AG08396 (cell line): ENCODE data around the gene PDZD8.

Experiments used
- DNase-seq: peaks from one replicate; pipeline ENCODE4 v3.0.0; 2012; ENCODE audit warnings: low spot score, mixed read lengths

The PDZD8 gene

DNA sequence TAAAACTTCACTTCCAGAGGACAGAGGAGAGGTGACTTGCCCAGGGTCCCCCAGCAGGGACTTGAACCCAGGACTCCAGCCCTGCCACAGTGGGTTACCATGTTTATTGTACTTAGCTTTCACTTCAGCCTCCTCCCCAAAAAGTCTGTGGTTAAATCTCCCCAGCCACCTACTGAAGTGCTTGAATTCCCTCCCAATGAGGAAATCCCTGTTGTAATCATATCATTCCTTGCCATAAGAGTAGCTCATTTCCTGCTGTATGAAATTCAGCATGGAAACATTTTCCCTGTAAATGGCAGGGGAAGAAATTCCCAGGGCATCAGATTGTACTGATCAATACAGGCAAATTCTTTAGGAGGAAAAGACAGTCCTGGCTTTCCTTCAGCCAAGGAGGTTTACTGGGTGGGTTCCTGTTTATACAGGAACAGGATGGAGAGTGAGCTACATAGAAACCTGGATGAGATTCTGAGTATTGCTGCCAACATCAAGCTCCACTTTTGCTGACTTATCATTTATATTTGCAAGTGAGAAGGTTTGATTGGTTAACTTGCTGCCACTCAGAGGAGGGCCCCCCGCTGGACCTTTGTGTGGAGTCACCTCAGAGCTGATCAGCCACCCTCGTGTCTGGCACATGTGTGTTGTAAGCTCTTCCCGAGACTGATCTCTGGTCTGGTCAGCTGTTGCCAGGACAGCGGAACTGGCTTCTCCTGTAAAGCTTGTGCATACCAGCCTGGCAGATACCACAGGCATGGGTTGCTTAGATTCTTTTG is 16.4 kb upstream of the PDZD8 start:
- DNase-seq = peak; percentile 39

DNA sequence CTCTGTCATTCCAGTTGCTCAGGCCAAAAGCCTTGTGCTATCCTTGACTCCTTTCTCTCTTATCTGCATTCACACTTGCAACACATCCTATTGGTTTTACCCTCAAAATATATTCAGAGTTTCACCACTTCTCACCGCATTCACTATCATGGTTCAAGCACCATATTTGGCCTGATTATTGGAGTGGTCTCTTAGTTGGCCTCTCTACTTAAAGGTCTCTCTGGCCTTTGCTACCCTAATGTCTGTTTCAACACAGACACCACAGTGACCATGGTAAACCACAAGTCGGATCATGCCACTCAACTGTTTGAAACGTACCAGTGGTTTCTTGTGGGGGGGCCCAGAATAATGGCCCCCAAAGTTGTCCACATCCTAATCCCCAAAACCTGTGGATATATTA is 15.2 kb upstream of the PDZD8 start:
- DNase-seq = no peak

DNA sequence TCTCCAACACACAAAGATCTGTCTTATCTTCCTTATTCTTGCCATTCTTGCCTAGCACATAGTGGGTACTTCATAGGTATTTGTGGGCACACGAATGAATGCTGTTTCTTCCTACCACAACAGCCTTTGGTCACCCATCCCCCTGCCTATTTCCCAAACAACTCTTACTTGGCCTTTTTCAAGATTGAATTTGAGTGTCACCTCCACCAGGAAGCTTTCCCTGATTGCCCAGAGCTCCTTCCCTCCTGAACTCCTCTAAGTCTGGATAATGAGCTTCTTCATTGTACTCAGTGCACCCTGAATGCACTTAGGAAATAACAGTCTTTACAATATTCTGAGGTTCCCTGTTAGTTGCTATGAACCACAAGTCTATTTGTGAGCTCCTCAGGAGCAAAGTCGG is 11.6 kb upstream of the PDZD8 start:
- no peak for DNase-seq

GRCh38 chr10:117382861-117383260 is 7.6 kb upstream of the PDZD8 start:
- no peak for DNase-seq

DNA sequence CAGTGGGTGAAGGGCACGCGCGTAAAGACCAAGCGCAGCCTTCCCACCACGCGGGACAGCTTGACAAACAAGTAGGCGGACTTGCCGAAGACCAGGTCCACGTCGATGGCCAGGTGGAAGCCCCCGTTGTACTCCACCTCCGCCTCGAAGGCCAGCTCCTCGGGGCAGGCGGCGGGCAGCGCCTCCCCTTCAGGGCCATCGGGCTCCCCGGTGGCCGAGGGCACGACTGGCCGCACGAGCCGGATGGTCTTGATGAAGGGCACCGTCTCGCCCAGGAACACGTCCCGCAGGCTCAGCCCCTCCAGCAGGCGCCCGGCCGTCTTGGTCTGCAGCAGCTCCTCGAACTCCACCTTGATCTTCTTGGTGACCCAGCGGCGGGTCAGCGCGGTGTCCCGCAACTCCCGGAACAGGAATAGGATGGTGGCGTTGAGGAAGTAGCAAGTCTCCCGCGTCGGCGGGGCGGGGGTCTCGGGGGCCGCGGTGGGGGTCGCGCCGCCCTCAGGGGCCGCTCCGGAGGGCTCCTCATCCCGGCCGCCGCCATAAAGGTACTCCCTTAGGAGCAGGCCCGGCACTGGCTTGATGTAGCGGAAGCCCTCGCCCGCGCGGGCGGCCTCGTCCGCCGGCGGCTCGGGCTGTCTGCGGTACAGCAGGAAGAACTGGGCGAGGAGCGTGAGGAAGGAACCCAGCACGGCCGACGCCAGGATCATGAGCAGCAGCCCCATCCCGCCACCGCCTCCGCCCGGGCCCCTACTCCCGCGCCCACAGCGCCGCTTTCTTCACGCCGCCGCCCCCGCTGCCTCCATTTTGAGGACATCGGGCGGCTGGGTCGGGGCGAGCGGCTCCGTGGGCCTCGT is 507 bp downstream of the PDZD8 start:
- DNase-seq = peak; percentile 65

DNA sequence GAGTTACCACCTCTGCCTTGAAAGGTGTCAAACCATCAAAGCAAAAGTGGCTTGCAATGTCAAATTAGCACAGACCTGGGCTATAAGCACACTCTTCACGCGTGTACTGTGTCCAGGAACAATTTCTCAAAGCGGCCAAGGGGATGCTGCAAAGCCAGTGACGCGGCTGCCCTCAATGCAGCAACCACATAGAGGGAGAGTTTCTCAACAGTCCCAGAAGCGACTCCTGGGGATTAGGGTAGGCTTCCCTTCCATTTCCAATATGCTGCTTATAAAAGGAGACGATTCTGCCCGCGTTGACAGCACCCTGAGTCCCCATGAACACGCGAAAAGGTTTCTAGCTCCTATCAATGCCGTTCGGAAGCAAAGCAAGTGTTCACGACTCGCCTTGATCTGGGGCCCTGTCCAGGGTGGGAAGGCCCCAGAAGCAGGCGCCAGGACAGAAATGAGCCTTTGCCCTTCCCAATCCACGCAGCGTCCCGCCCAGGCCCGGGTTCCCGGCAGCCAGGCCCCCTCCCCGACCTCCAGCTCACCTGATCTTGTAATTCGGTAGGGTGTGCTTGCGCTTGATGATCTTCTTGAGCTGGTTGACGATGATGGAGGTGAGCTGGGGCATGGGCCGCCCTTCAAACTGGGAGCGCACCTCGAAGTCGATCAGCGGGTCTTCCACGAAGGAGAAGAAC is 1.3 kb downstream of the PDZD8 start:
- peak; percentile 51 for DNase-seq

GRCh38 chr10:117370205-117370604 is 5.0 kb downstream of the PDZD8 start:
- peak; percentile 15 for DNase-seq

DNA sequence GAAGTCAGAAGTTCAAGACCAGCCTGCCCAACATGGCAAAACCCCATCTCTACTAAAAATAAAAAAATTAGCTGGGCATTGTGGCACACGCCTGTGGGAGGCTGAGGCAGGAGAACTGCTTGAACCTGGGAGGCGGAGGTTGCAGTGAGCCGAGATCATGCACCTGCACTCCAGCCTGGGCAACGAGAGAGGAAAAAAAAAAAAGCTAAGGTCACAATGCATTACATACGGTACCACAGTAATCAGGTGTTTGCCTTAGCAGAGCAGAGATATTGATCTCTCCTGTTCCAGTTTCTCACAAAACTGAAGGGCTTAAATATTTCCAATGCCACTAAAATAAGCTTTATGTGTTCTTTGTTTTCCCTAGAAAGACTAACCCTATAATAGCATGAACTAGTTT is 7.5 kb downstream of the PDZD8 start:
- no peak for DNase-seq

GRCh38 chr10:117366741-117367140 is 8.5 kb downstream of the PDZD8 start:
- DNase-seq = no peak

- no peak for DNase-seq
These were observed 9.6 kb downstream of the PDZD8 start for GRCh38 chr10:117365612-117366011.

DNA sequence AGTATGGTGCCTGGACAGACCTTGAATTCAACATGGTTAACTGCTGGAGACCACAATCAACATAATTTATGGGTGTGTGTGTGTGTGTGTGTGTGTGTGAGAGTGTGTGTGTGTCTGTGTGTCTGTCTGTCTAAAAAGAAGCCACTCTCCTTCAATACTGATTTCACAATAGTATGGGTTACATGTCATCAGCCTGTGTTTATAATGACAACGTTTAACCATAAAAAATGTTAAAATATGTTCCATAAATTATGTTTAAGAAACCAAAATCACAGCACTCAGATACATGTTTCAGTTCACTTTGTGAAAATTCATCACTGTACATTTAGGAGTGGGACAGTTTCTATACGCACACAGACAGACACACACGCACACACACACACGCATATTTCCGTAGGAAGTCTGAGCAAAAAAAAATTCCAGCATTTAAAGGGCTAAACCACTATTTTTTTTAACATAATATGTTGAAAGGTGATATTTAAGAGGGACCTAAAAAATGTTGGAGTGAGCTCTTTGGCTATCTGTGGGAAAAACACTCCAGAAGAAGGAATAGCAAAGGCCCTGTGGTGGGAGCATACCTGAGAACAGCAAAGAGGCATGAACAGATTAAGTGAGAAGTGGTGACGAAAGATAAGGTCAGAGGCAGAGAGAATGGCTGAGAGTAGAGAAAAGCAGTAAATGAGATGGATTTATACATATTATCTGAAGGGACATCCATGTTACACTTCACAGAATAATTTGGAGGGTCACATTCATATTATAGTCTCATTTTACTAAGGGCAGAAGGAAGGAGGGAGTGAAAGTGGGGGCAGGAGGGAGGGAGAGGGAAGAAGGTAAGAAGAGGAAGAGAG is 10.9 kb downstream of the PDZD8 start:
- no peak for DNase-seq

DNA sequence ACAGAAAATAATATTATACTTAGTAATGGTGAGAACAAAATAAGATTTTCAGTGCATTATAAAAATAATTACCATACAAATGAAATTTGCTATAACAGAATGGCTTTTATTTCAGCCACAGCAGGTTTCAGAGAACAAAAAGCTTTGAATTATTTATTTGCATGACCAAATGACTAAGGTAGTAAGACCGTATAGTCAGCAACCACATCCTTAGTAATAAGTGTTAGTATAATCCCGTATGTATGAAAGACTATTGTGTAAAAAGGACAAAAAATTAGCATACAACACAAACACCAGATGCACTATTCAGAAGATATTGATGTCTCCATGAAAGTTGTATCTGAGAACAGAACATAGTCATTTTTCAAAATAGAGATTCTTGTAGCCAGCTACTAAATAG is 12.2 kb downstream of the PDZD8 start:
- no peak for DNase-seq

DNA sequence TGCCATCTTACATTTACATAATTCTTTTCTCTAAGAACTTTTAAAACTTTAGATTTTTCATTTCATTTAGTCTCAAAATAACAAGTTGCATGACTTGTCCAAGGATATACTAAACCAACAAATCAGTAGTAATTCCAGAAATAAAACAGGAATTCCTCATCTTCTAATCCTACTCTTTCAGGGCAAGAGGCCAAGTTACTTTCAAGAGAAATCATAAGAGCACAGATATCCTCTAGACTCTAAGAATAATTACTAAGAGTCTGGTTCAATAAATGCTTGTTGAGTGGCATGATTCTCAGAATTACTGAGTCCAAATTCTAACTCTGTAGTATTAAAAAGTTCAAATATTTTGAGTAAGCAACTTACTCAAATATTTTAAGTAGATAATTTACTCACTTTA is 12.9 kb downstream of the PDZD8 start:
- DNase-seq = no peak

DNA sequence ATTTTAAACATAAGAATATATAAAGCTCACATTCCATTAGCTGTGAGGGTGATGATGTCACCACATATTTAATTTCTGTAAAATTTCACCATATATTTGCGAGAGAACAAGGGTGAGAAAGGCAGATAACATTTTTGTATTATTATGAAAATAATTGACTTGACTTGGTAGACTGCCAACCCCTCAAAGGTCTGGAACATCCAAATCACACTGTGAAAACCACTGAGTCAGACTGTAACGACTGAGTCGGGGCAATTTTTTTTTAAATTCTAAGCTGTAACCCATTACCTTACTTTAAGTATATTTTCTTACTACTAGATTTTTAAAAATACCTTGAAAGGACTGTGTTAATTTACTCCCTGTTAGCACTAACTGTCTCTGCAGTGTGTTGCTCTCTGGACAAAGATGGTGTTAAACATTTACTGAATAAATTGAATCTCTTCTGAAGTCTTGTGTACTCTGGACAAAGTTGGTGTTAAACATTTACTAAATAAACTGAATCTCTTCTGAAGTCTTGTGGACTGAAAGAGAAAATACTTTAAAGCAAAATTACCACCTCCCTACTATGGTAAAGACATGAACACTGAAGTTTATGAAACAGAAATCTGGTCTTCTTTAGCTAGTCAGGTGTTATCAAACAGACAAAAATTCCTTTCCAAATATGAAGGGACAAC is 14.1 kb downstream of the PDZD8 start:
- DNase-seq = no peak

DNA sequence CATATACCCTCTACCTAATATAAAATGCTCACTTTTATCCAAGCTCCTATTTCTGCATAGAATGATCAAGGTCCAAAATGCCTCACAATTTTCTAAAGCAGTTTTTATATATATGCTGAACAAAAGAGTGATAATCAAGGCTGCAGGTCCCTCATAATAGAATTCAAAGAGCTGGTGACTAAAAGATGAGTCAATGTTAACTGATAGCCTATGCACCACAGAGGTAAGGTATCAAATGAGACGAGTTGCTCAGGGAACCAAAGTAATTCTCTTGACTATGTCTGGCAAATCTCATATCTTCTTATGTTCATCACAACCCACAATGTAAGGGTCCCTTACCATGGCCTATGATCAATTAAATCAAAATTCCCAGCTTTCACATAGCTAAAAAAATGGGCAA is 15.2 kb downstream of the PDZD8 start:
- no peak for DNase-seq

DNA sequence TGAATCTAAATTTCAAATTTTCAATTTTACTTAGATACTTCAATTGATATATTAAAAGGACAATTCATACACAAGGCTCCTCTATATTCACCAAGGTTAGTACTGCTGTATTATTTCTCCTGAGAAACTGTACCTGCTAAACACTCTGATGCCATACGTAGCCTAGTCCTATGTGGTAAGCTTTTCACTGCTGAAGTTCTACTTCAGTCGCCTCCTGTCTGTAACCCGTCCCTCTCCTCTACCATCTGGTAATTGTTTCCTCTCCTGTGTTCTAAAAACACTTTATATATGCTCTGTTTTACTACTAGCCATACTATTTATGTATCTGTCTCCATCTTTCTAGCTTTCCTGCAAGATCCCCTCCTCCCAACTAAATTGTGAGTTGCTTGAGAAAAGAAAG is 20.2 kb downstream of the PDZD8 start:
- no peak for DNase-seq

- no peak for DNase-seq
These were observed 21.6 kb downstream of the PDZD8 start for GRCh38 chr10:117353684-117354083.

DNA sequence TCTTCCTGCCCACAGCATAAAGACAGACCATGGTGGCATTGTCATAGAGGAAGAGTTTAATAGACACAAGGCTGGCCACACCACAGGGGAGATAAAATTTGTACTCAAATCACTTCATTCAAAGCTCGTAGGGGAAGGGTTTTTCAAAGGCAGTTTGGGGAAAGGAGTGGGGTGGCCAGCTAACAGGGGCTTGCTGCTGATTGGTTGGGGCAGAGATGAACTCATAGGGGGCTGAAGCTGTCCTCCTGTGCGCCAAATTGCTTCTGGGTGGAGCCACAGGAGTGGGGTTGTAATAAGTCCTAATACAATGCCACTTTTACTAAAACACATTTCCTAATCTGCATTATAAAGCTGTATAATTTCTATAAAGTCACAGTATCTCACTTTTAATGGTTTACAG is 22.5 kb downstream of the PDZD8 start:
- no peak for DNase-seq

DNA sequence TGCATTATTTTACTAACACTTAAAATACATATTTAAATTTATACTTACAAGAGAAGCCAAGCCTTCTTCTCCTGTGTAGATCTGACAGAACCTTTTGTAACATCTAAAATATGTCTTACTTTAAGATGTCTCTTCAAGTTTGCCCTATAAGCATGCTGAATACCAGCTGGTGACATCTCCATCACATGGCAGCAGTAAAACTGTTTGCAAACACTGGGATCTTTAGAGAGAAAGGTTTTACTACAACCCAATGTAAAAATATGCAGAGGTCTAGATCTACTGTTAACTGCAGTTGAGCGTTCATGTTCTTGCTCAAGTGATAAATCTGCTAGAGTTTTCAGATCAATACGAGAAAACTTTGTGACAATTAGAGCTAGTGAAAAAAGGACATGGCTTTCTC is 23.2 kb downstream of the PDZD8 start:
- no peak for DNase-seq

DNA sequence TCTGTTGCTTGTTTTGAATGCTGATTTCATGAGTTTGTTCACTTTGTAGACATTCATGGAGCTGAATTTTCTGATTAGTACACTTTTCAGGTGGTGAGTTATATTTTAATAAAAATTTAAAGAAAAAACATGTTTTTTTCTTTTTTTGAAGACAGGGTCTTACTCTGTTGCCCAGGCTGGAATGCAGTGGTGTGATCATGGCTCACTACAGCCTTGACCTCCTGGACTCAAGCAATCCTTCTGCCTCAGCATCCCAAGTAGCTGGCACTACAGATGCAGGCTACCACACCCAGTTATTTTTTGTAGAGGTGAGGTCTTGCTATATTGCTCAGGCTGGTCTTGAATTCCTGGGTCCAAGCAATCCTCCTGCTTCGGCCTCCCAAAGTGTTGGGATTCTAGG is 23.7 kb downstream of the PDZD8 start:
- no peak for DNase-seq

DNA sequence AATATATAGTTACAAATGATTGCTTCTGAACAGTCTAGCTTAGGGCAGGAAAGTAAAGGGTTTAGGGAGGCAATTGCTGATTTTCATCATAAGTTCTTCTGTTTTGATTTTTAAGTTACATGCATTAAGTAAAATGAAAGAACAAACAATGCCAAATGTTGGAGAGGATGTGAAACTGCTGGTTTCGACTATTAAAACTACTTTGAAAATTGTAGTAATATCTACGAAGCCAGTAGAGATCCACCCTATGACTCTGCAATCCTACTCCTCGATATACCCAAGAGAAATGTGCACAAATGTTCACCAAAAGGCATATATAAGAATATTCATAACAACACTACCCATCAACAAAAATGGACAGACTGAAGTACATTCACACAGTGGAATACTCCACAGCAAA is 24.3 kb downstream of the PDZD8 start:
- DNase-seq = no peak
